Stomach (tissue), 4 donors: ENCODE data around the gene MCM7.

Experiments
- POLR2A ChIP-seq, 4 donors: fragments of 450-650 bp; IDR thresholded peaks; one replicate each; pipeline ENCODE4 v1.6.1; 2016; ENCODE audit warnings: antibody characterized with exemption in 4 of 4, control low read depth in 2 of 4, mild to moderate bottlenecking in 1 of 4, moderate library complexity in 1 of 4
- POLR2AphosphoS5 ChIP-seq, 3 donors: sonication (generic); formaldehyde crosslinking; IDR thresholded peaks; one replicate each; pipeline ENCODE4 v1.6.1; 2016; ENCODE audit warnings: antibody characterized with exemption in 3 of 3
- TF ChIP-seq, protein P1 (sequence below), 7 experiments: fragments of 450-650 bp in 4 of 7; fragments of 200-600 bp in 3 of 7; sonication (generic) in 3 of 7; IDR thresholded peaks; one replicate each; pipeline ENCODE4 v1.5.1; 2016 to 2019; ENCODE audit warnings: antibody characterized with exemption in 7 of 7, control low read depth in 2 of 7, mild to moderate bottlenecking in 1 of 7

DNA sequence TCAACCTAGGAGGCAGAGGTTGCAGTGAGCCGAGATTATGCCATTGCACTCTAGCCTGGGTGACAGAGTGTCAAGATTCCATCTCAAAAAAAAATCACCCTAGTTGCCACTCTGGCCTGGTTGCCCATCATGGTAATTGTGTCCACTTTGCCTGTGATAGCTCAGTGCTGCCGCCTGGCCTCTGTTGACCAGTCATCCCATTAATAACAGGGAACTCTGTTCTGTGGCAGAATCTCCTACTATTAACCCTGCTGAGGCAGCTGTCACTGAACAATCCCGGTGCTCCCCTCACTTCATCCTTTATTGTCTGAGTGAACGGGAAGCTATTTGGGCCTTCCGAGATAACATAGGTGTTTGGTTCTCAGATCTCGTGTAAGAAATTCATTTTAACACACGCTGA, 34.2 kb downstream of the MCM7 start:
- TF ChIP-seq, protein P1, sequence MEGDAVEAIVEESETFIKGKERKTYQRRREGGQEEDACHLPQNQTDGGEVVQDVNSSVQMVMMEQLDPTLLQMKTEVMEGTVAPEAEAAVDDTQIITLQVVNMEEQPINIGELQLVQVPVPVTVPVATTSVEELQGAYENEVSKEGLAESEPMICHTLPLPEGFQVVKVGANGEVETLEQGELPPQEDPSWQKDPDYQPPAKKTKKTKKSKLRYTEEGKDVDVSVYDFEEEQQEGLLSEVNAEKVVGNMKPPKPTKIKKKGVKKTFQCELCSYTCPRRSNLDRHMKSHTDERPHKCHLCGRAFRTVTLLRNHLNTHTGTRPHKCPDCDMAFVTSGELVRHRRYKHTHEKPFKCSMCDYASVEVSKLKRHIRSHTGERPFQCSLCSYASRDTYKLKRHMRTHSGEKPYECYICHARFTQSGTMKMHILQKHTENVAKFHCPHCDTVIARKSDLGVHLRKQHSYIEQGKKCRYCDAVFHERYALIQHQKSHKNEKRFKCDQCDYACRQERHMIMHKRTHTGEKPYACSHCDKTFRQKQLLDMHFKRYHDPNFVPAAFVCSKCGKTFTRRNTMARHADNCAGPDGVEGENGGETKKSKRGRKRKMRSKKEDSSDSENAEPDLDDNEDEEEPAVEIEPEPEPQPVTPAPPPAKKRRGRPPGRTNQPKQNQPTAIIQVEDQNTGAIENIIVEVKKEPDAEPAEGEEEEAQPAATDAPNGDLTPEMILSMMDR (IDR thresholded peaks at IDR 0.05) = no peak
- TF ChIP-seq POLR2A (IDR thresholded peaks at IDR 0.05) = no peak
- TF ChIP-seq POLR2AphosphoS5 (IDR thresholded peaks at IDR 0.05) = no peak
